ENCODE measurements around the gene DNAJB4. TPM values are rescaled to one million over a fixed set of nuclear protein-coding genes. Genes with fewer than 3 reads are reported as not detected.

DNAJB4 gene
- total and polyA plus RNA-seq, 2 experiments from 2014 or later: 12.4 to 12.9 TPM

DNA sequence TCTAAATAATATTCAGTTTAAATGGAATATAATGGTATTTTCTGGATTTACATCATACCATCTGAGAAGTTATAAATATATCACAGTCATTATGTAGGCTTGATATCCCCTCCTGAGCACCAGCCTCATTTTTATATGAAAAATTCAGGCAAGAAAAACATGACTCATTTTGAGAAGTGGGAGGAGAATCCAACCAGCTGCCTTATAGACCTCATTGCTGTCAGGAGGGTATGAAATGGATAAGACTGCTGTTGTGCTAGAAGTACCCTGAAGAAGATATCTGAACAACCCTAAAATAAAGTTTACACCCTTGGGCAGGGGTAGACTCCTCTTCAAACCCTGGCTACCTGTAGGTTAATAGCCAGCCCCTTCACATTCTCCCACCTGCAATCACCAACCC is 49.8 kb downstream of the DNAJB4 start:
- Histone ChIP-seq H4K20me1 (replicated peaks; ENCODE audit: insufficient read depth) (no peaks in the 10 kb centered on the region), H3K79me2 (replicated peaks; ENCODE audit: insufficient read depth) (no peaks in the 10 kb centered on the region), H3K4me2 (no peak overlapping the region), H3K4me1 (ENCODE audit: insufficient read depth) (peaks cover 4% of the 10 kb centered on the region; the same call in 1 of the 2 replicates), H3F3A (replicated peaks; ENCODE audit: low read depth) (no peaks in the 10 kb centered on the region), H3K27me3 (ENCODE audit: insufficient read depth) (no peaks in the 10 kb centered on the region), H2AFZ (no peak overlapping the region), H3K9me2 (ENCODE audit: insufficient read depth) (0 out of 2 replicates have a peak, but pooled peaks cover 3% of the 10 kb centered on the region), H3K4me3 (no peak overlapping the region), H3K27ac (ENCODE audit: low read depth) (no peak overlapping the region), H3K36me3 (ENCODE audit: insufficient read depth) (no peaks in the 10 kb centered on the region)
- no peak for TF ChIP-seq EZH2 (IDR thresholded peaks at IDR 0.05; ENCODE audit: low read depth, unreplicated experiment)
- no peak for TF ChIP-seq EZH2phosphoT487 (IDR thresholded peaks at IDR 0.05; ENCODE audit: unreplicated experiment)
- TF ChIP-seq JUNB (IDR thresholded peaks at IDR 0.05; ENCODE audit: unreplicated experiment): no peak
- TF ChIP-seq, protein P1, sequence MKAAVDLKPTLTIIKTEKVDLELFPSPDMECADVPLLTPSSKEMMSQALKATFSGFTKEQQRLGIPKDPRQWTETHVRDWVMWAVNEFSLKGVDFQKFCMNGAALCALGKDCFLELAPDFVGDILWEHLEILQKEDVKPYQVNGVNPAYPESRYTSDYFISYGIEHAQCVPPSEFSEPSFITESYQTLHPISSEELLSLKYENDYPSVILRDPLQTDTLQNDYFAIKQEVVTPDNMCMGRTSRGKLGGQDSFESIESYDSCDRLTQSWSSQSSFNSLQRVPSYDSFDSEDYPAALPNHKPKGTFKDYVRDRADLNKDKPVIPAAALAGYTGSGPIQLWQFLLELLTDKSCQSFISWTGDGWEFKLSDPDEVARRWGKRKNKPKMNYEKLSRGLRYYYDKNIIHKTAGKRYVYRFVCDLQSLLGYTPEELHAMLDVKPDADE (IDR thresholded peaks at IDR 0.05): no peak
- no peak for TF ChIP-seq STAT1 (IDR thresholded peaks at IDR 0.05; ENCODE audit: unreplicated experiment)
- no peak for TF ChIP-seq CREB1 (CRISPR knock-in tag; IDR thresholded peaks at IDR 0.05; ENCODE audit: low read depth)
- TF ChIP-seq ZNF331 (CRISPR knock-in tag; IDR thresholded peaks at IDR 0.05; ENCODE audit: low read depth): no peak
- no peak for TF ChIP-seq ZNF462 (CRISPR knock-in tag; IDR thresholded peaks at IDR 0.05)
- TF ChIP-seq CTCF (conservative IDR thresholded peaks at IDR 0.05; ENCODE audit: low read depth in 2 of 2): no peak
- TF ChIP-seq NANOG (IDR thresholded peaks at IDR 0.05; ENCODE audit: borderline replicate concordance): no peak
- DNase-seq (ENCODE audit: low spot score): no peak
- H3K4me3 Mint-ChIP-seq: no peak overlapping the region
- H3K4me1 Mint-ChIP-seq: no peaks in the 10 kb centered on the region
- ATAC-seq: no peak
- no peak overlapping the region for H3K27ac Mint-ChIP-seq
- H3K27me3 Mint-ChIP-seq (ENCODE audit: insufficient read depth, low read depth, poor library complexity): peaks cover 2% of the 10 kb centered on the region
- H3K9me3 Mint-ChIP-seq: no peaks in the 10 kb centered on the region
- no peaks in the 10 kb centered on the region for H3K36me3 Mint-ChIP-seq (ENCODE audit: low read depth)

Data from GM23338 (cell line).